Measurements from ENCODE around the gene ERG. TPM values are rescaled to one million over a fixed set of nuclear protein-coding genes. Genes with fewer than 3 reads are reported as not detected.

ERG gene
- total RNA-seq, 4 donors from 2014 or later, result 3.7 to 13.3 (median 10.6) TPM

DNA sequence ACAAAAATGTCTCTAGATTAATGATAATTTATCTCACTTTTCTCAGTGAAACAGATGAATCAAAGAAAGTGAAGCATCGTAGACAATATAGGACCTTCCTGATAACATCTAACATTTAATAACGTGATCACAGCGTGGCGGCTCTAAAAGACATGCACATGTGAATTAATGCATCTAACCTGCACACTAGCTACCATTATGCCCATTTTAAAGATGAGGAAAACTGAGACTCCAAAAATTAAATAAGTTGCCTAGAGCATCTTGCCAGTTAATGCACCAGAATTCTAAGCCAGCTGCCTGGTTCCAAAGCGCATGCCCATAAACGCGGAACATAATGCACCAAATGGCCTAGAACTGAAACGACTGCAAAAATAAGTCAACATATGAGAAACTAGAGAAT is 23.5 kb downstream of the ERG start:
- no peaks in the 10 kb centered on the region for H3K9me3 ChIP-seq
- TF ChIP-seq EP300 (IDR thresholded peaks at IDR 0.05) (no peak), POLR2AphosphoS5 (IDR thresholded peaks at IDR 0.05) (no peak), CTCF (IDR thresholded peaks at IDR 0.05) (no peak), POLR2A (IDR thresholded peaks at IDR 0.05; ENCODE audit: low read depth) (no peak)
- intact Hi-C loops (cut with DNase I), result no loop called here
- DNase-seq (ENCODE audit: extremely low spot score), result no peak
- H3K4me3 ChIP-seq, result no peak overlapping the region
- H3K27me3 ChIP-seq, result peaks cover 0 to 50% (median 3%) of the 10 kb centered on the region in 4 donors
- peak overlapping the region in 3 of 4 donors; percentile 31 to 59 (median 47) for H3K27ac ChIP-seq (replicated peaks in 1 of 4)
- no peaks in the 10 kb centered on the region for H3K36me3 ChIP-seq
- WGBS, result 91% methylated on average over 8 of the region's 8 CpGs
- H3K4me1 ChIP-seq, result peaks cover 0 to 32% (median 5%) of the 10 kb centered on the region in 4 donors

- Histone ChIP-seq H3K36me3 (no peaks in the 10 kb centered on the region), H3K27ac (replicated peaks in 1 of 4) (peak overlapping the region in 1 of 4 donors; percentile 59), H3K4me1 (peaks cover 0 to 32% (median 4%) of the 10 kb centered on the region in 4 donors), H3K4me3 (no peak overlapping the region), H3K27me3 (peaks cover 0 to 50% (median 3%) of the 10 kb centered on the region in 4 donors), H3K9me3 (no peaks in the 10 kb centered on the region)
- TF ChIP-seq EP300 (IDR thresholded peaks at IDR 0.05) (no peak), CTCF (IDR thresholded peaks at IDR 0.05) (no peak), POLR2A (IDR thresholded peaks at IDR 0.05; ENCODE audit: low read depth) (no peak), POLR2AphosphoS5 (IDR thresholded peaks at IDR 0.05) (peak in 1 of 2 donors; percentile 29)
- DNase-seq (ENCODE audit: extremely low spot score), result no peak
- WGBS, result 65% methylated on average over 7 of the region's 7 CpGs
- intact Hi-C loops (cut with DNase I), result no loop called here
Observed at GRCh38 chr21:38474124-38474523, 24.2 kb downstream of the ERG start.

DNA sequence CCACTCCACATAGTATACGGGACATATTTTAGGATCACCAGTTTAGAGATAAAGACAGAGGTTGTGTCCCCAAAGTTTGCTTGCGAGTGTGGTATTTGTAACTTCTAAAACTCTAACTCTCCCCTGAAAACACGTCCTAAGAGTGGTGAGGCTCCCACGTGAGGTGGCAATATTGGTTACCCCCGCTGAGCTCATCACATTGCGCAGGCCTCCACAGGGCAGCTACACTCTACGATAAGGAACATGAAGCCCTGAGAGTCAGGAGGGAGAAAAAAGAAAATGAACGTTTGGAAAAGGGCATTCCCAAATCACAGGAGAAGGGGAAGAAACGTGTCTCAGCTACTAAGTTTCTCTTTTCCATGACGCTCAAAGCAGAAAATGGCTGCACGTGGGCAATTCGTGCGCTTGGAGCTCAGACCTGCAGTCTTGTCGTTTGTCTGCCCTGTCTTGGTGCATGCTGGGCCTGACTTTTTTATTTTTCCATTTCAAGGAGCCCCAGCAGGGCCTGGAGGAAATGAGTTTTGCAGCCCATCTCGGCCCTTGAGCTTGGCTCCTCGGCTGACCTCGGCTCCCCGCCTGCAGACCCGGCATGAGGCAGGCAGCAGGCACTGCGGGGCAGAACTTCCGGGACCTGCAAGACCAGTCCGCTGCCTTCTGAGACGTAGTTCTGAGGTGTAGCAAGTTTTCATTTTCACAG is 25.7 kb downstream of the ERG start:
- WGBS, result 63% methylated on average over 23 of the region's 23 CpGs
- H3K9me3 ChIP-seq, result no peaks in the 10 kb centered on the region
- H3K27ac ChIP-seq (replicated peaks in 1 of 4), result peak overlapping the region; percentile 5 to 40 (median 22)
- DNase-seq (ENCODE audit: extremely low spot score), result peak; percentile 89
- peaks cover 0 to 40% (median 3%) of the 10 kb centered on the region in 4 donors for H3K27me3 ChIP-seq
- H3K36me3 ChIP-seq, result no peaks in the 10 kb centered on the region
- H3K4me3 ChIP-seq, result no peak overlapping the region
- TF ChIP-seq POLR2A (IDR thresholded peaks at IDR 0.05; ENCODE audit: low read depth) (no peak), POLR2AphosphoS5 (IDR thresholded peaks at IDR 0.05) (no peak), EP300 (IDR thresholded peaks at IDR 0.05) (no peak), CTCF (IDR thresholded peaks at IDR 0.05) (no peak)
- peaks cover 0 to 27% (median 3%) of the 10 kb centered on the region in 4 donors for H3K4me1 ChIP-seq
- intact Hi-C loops (cut with DNase I), result no loop called here

DNA sequence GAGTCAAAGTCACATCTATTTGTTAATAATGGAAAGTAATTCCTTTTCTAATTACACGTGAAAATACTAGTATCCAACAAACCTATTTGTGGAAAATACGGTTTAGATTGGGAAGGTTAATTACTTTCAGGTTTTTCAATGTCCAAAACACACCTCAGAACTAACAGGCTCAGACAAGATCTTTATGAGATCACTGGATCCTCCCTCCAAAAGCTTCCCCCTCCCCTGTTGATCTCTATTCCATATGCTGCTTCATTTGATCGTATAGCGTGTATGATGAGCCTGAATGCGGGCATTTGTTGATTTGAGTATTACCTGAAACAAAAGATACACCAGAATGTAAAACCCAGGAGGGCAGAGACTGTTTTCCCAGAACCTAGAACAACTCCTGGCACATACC is 26.5 kb downstream of the ERG start:
- 82% methylated on average over 5 of the region's 5 CpGs for WGBS
- TF ChIP-seq CTCF (IDR thresholded peaks at IDR 0.05) (no peak), POLR2AphosphoS5 (IDR thresholded peaks at IDR 0.05) (no peak), EP300 (IDR thresholded peaks at IDR 0.05) (no peak), POLR2A (IDR thresholded peaks at IDR 0.05; ENCODE audit: low read depth) (no peak)
- peaks cover 0 to 40% (median 3%) of the 10 kb centered on the region in 4 donors for H3K27me3 ChIP-seq
- peaks cover 0 to 20% (median 3%) of the 10 kb centered on the region in 4 donors for H3K4me1 ChIP-seq
- no peak for DNase-seq (ENCODE audit: extremely low spot score)
- peak overlapping the region in 1 of 4 donors; percentile 5 for H3K27ac ChIP-seq (replicated peaks in 1 of 4)
- intact Hi-C loops (cut with DNase I), result no loop called here
- H3K36me3 ChIP-seq, result no peaks in the 10 kb centered on the region
- H3K4me3 ChIP-seq, result no peak overlapping the region
- no peaks in the 10 kb centered on the region for H3K9me3 ChIP-seq

Data from esophagus muscularis mucosa (tissue), 4 donors.